ENCODE measurements around the gene CUX1.
"Not testable (repeated sequence)": the region's sequence is repeated elsewhere in the genome, so short reads cannot be mapped to it uniquely, and the experiment has no call there.

CUX1 gene

DNA sequence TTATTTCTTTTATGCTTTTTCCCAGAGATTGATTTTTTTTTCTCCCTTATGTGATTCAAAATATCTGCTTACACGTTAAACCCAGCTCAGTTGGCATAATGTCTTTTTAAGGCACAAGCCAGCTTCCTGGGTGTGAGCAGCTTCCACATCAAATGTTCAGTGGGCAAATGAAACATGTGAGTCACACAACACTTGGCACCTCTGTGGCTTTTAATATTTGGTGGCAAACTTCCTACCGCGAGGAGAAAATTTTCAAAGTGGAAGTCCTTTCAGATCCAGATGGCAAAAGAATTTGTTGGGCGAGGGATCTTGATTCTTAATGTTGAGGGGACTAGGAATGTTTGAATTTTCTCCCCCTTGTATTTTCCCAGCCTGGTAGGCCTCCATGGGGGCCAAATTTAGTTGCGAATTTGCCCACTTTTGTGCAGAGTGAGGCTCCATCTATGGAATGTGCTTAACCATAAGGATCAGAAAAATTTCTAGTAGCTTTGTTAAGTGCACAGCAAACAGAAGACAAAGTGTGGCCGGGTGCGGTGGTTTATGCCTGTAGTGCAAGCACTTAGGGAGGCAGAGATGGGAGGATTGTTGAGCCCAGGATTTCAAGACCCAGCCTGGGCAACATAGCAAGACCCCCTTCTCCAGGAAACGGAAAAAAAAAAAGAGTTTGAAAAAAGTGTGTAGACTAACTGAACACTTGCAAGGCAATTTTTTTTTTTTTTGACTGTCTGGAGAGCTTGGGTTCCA is 31.0 kb downstream of the CUX1 start:
- in situ Hi-C loops (cut with MboI; ENCODE audit: low sequenced_read_pairs), result no loop called here

DNA sequence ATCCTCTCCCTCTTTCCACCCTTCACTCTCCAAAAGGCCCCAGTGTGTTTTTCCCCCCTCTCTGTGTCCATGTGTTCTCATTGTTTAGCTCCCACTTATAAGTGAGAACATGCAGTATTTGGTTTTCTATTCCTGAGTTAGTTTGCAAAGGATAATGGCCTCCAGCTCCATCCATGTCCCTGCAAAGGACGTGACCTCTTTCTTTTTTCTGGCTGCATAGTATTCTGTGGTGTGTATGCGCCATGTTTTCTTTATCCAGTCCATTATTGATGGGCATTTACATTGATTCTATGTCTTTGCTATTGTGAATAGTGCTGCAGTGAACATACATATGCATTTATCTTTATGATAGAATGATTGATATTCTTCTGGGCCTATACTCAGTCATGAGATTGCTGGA is 31.9 kb downstream of the CUX1 start:
- in situ Hi-C loops (cut with MboI; ENCODE audit: low sequenced_read_pairs), result not testable (repeated sequence)

DNA sequence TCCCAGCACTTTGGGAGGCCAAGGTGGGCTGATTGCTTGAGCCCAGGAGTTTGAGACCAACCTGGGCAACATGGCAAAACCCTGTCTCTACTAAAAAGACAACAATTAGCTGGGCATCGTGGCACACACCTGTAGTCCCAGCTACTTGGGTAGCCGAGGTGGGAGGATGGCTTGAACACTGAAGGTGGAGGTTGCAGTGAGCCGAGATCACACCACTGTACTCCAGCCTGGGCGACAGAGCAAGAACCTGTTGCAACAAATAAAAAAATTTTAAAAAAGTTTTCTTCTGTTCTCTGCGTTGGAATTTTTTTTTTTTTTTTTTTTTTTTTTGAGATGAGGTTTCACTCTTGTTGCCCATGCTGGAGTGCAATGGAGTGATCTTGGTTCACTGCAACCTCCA is 34.9 kb downstream of the CUX1 start:
- in situ Hi-C loops (cut with MboI; ENCODE audit: low sequenced_read_pairs), result not testable (repeated sequence)

DNA sequence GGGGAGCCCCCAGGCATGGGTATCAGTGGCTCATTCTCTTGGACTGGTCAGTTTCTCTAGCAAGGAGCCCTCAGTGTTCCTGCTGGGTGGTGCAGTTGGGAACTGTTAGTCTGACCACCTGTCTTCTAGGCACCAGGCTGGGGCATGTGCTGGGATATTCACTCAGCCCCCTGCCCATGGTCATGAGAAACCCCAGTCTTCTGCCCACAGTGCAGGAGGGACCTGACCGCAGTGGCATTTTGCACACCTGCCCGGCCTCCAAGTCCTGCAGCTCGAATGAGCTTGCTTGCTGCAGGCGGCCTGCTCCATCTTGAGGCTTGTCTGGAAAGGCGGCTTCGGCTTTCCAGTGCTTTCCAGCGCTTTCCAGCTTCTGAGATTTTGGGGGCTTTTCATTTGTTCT is 36.3 kb downstream of the CUX1 start:
- in situ Hi-C loops (cut with MboI; ENCODE audit: low sequenced_read_pairs), result no loop called here

DNA sequence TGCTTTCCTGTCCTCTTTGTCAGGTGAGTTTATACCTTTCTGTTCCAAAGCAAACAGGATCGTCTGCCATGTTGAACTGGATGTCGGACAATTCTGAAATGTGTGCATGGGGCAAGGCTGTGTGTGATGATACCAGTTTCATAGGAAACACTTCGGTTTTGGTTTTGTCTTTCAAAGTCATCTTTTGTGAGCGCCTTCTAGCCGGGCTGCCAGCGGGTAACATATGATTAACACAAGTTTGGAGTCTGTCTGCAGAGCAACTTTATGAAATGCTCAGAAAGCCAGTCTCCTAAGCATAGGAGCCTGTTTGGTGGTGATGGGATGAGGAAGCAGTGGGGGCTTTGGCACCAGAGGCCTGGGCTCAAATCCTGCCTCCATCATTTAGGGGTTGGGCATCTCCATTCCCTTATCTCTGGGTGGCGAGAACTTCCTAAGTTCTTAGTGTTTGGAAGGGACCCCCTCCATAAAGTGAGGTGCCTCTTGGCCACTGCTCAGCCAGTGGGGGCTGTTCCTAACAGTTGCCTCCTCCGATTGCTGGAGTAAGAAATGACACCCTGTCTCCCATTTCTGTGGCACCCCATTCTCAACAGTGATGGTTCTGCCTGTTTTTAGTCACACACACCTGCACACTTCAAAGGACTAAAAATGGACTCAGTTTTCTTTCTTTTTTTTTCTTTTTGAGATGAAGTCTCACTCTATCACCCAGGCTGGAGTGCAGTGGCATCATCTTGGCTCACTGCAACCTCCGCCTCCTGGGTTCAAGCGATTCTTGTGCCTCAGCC is 36.8 kb downstream of the CUX1 start:
- in situ Hi-C loops (cut with MboI; ENCODE audit: low sequenced_read_pairs), result no loop called here

DNA sequence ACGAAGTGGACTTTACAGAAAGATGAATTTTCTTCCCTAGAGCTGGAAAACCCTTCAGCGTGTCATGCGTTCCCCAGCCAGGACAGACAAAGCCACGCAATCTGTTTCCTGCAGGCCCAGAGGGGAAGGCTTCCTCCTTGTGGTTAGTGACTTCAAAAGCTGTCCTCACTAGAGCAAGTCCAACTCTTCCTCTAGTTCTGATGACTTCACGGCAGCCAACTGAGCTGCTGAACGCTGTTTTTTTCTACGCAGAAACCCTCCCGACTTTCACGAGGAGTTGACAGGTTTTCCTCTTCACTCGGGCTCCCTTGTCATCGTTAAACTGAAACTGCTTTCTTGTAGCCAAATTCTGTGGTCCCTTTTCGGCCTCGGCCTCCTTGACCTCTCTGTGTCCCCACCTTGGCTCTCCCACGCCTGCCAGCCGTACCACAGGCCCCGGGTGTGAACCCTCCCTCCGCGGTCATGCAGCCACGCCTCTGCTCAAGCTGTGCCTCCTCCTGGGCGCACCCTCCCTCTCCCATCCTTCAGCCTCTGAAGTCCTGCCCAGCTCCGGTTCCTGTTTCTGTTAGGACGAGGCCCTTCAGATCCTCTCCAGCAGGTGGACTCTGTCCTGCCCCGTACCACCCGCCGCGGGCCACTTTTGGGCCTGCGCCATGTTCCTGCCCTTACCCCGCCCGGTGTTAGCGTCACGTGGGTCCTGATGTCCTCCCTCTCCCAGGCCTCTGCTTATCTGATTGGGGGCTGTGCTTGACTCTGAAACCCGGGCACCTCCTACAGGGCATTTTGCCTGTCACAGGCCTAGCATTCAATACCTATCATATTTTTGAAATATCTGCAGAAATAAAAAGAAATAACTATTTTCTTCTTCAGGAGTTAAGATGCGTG is 39.3 kb downstream of the CUX1 start:
- in situ Hi-C loops (cut with MboI; ENCODE audit: low sequenced_read_pairs), result no loop called here

DNA sequence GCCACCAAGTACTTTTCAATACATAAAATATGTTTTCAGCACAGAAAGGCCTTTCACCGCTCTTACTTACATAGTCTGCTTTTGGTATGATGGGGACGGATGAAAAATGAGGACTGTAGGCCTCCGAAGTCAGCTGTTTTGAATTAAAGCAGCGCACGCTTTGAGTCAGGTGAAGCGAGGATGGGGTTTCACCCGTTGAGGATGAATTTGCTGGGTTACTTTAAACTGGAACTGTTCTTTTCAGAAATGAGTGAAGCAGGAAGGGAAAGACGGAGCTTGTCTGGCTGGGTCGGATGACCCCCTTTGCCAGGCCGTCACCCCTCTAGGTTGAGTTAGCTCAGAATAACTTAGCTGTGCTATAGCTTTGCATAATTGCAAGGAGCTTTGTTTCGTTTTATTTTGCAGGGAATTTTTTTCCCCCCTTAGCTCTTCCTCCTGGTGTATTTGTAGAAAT is 40.0 kb downstream of the CUX1 start:
- in situ Hi-C loops (cut with MboI; ENCODE audit: low sequenced_read_pairs), result no loop called here

DNA sequence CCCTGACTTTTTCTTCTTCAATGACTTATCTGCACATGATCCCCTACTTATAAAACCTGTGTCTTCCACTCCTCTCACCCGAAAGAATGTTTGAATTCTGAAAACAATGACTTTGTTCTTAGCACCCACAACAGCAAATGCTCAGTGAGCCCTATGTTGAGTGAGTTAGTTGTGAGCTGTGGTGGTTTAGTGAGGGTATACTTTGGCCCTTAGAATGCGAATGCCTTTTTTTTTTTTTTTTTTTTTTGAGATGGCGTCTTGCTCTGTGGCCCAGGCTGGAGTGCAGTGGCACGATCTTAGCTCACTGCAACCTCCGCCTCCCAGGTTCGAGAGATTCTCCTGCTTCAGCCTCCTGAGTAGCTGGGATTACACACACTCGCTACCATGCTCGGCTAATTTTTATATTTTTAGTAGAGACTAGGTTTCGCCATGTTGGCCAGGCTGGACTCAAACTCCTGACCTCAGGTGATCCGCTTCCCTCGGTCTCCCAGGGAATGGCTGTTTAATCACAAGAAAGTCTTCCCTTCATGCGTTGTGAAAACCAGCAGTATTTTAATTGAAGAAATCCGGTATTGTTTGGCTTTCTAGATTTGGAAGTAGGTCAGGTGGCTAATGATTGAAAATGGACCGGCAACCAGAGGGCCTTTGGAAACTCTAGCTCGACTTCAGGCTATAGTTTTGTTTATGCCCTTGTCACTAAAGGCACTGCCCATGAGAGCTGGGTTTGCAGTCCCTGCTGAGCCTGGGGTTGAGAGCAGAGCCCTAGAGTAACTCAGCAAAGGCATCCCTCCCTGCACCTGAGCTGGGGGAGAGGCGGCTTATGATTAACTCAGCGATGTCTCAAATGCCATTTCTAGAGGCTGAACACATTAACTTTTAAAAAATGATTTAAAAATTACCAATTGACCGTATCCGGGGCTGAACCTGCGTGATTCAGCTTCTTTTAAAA is 41.3 kb downstream of the CUX1 start:
- in situ Hi-C loops (cut with MboI; ENCODE audit: low sequenced_read_pairs), result no loop called here

DNA sequence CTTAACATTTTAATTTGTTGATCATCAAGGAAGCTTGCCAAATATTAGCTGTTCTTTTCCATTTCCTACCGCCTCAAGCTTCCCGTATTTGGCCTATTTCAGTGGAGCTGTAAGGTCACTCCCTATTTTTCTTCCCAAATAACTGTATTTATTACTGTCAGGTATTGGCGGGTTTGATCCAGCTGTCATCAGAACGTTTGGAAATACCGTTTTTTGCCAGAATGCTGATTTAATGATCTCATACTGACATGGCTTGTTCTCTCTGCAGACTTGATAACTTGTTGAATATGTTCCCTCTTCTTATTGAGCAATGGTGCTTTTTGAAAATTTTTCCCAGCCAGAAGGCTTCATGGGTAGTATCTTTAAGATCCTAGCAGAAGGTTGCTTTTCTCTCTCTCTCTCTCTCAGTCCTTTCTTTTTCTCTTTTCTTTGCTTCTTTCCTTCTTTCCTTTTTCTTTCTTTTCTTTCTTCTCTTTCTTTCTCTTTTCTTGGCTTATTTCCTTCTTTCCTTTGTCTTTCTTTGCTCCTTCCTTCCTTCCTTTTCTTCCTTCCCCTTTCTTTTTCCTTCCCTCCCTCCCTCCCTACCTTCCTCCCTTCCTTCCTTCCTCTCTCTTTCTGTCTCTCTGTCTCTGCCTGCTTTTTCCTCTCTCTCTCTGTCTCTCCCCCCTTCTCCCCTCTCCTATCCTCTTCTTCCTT is 42.1 kb downstream of the CUX1 start:
- in situ Hi-C loops (cut with MboI; ENCODE audit: low sequenced_read_pairs), result no loop called here

DNA sequence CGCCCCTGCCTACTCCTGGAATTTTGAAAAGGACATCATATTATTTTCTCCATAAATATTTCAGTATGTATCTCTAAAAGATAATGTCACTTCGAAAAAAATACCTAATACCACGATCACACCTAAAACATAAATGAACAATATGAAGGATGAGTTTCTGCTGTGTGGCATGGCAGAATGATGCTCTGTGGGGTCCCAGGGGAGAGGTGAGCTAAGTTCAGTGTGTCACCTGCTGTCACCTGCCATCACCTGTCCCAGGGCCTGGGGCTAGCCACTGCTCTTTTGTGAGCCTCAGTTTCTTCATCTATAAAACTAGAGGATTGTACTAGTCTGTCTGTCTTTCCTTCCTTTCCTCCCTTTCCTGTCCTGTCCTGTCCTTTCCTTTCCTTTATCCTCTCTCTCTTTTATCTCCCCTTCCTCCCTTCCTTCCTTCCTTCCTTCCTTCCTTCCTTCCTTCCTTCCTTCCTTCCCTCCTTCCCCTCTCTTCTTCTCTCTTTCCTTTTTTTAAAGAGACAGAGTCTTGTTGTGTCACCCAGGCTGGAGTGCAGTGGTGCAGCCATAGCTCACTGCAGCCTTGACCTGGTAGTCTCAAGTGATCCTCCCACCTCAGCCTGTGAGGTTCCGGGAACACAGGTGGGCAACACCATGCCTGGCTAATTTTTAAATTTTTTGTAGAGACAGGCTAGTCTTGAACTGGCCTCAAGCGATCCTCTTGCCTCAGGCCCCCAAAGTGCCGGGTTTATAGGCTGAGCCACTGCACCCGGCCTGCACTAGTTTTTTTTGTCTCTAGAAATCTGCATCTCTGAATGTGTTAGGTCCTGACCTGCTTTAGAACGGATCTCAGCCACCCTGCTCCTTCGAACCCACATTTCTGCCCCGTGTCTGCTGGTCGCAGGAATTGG is 43.1 kb downstream of the CUX1 start:
- in situ Hi-C loops (cut with MboI; ENCODE audit: low sequenced_read_pairs), result no loop called here

DNA sequence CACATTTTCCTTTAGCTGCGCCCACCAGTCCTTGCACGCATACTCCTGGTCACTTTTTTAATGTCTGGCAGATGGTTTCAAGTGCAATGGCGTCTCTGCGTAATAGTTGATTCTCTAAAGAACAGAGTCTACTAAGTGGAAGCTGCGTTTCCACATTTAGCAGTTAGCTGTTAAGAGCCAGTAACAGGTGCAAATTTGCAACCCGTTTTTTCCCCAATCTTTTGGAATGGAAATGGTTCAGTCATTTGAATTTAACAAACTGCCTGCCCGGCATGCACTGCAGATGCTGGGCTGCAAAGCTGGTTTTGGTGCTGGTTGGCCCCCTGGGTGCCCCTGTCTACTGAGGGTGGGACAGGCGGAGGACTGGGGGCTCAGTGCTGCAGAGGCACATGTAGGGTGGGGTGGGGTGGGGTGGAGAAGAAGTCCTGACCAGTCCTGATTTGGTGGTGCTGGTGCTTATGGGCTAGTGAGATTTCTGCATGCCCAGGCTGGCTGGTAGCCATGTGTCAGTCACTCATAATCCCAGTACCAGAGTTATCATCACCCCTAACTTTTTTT is 43.9 kb downstream of the CUX1 start:
- in situ Hi-C loops (cut with MboI; ENCODE audit: low sequenced_read_pairs), result no loop called here

DNA sequence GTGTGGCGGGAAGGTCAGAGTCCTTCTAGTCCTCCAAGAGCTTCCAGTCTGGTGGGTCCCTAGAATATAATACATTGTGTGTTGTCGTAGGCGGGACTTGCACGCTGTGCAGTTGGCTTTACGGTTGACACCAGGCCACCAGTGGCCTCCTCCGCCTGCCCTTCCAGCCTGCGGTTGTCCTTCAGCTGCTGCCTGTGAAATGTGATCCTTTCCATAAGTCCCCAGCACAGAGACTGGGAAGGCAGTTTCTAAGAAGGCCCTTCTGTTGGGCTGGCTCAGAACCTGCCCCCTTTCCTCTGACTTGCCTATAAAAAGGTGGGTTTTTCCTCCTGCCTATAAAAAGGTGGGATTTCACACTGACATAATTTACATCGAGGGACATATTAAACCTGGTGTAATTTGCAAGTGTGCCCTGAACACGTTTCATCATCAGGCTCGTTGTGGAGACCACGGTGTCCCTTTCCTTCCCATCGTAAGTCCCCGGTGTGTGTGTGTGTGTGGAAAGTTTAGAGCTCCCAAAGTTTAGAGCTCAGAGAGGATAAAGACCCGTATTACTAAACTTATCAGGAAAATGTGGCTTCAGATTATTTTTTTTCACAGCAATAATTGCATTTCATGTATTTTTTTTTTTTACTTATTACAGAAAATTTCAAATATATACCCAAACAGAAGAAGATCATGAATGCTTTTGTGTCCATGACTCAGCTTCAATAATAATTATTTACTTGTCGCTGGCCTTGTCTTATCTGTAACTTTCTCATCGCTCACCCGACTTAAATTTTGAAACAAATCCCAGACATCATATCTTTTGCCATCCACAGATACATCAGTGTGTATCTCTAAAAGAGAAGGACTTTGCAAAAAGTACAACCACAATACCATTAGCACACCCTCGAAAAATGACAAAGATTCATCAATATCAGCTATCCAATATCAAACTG is 45.1 kb downstream of the CUX1 start:
- in situ Hi-C loops (cut with MboI; ENCODE audit: low sequenced_read_pairs), result no loop called here

DNA sequence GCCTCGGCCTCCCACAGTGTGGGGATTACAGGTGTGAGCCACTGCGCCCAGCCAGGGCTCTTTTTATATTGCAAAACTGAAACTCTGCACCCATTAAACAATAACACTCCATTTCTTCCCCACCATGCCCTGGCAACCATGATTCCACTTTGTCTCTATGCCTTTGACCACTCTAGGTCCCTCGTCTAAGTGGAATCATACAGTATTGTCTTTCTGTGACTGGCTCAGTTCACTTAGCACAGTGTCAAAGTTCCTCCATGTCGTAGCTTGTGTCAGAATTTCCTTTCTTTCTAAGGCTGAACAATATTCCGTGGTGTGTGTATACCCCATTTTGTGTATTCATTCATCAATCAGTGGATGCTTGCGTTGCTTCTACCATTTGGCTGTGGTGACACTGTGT is 46.2 kb downstream of the CUX1 start:
- in situ Hi-C loops (cut with MboI; ENCODE audit: low sequenced_read_pairs), result no loop called here

DNA sequence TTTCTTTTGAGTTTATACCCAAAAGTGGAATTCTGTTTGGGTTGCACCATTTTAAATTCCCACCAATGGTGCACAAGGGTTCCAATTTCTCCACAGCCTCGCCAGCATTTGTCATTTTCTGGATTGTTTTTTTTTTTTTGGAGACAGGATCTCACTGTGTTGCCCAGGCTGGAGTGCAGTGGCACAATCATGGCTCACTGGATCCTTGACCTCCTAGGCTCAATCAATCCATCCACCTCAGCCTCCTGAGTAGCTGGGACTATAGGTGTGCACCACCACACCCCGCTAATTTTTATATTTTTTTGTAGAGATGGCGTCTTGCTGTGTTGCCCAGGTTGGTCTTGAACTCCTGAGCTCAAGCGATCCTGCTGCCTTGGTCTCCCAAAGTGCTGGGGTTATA is 46.6 kb downstream of the CUX1 start:
- in situ Hi-C loops (cut with MboI; ENCODE audit: low sequenced_read_pairs), result no loop called here

DNA sequence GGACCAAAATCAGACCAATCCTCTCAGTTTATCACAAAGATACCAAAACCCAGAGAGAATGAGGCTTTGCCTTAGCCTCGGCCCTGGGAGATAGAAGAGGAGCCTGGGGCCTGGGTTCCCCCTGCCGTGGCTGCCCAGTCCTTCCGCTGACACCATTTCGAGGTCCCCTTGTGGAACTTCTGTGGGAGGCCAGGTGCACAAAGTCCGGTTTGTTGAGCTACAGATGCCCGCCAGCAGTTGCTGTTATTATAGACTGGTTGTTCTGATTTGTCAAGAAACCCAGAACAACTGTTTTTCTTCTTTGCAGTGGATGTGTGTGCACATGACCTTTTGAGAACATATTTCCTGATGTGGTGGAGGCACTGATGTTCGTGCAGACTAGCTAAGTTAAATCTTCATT is 47.6 kb downstream of the CUX1 start:
- in situ Hi-C loops (cut with MboI; ENCODE audit: low sequenced_read_pairs), result no loop called here

DNA sequence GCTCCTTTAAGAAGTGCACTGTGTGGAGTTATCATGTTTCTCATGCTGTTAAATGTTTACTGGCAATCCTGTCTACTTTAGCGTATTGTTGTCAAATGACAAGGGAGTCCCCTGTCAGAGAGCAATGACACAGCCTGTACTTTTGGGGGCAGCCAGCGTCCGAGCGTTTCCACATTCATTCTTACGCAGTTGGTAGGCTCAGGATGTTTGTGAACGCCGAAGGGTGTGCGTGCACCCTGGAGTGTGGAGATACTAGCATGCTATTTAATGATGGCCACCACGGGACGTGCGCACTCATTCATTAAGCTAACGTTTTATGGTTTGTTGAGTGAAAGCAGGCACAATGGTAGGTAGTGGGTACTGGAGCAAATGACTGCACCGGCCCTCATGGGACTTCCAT is 48.0 kb downstream of the CUX1 start:
- in situ Hi-C loops (cut with MboI; ENCODE audit: low sequenced_read_pairs), result no loop called here

DNA sequence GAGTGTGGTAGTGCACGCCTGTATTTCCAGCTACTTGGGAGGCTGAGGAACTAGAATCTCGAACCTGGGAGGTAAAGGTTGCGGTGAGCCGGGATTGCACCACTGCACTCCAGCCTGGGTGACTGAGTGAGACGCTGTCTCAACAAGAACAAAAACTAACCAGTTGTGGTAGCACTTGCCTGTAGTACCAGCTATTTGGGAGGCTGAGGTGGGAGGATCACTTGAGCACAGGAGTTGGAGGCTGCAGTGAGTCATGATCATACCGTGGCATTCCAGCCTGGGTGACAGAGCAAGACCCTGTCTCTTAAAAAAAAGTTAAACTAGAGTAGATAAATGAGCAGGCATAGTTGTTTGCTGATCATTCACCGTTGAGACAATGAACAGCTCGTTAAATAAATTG is 48.9 kb downstream of the CUX1 start:
- in situ Hi-C loops (cut with MboI; ENCODE audit: low sequenced_read_pairs), result no loop called here
